ENCODE data around the gene HSD11B1.
A peak's percentile ranks its signal among the peaks of the same experiment; 100 is the strongest.
"Not testable (repeated sequence)": the region's sequence is repeated elsewhere in the genome, so short reads cannot be mapped to it uniquely, and the experiment has no call there.

Gene HSD11B1

DNA sequence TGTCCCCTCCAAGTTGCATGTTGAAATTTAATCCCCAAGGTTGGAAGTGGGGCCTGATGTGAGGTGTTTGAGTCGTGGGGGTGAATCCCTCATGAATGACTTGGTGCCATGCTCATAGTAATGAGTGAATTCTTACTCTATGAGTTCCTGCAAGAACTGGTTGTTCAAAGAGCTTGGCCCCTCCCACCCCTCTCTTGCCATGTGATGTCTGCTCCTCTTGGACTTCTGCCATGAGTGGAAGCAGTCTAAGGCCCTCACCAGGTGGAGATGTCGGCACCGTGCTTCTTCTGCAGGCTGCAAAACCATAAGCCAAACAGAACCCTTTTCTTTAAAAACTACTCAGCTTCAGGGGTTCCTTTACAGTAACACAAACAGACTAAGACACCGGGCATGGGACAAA lies 15.2 kb upstream of the HSD11B1 start:
- Histone ChIP-seq H3K27ac (peak overlapping the region in 1 of 2 donors; percentile 36), H3K4me3 (no peak overlapping the region)
- DNase-seq (ENCODE audit: low spot score): no peak
- TF ChIP-seq CTCF (IDR thresholded peaks at IDR 0.05): no peak

DNA sequence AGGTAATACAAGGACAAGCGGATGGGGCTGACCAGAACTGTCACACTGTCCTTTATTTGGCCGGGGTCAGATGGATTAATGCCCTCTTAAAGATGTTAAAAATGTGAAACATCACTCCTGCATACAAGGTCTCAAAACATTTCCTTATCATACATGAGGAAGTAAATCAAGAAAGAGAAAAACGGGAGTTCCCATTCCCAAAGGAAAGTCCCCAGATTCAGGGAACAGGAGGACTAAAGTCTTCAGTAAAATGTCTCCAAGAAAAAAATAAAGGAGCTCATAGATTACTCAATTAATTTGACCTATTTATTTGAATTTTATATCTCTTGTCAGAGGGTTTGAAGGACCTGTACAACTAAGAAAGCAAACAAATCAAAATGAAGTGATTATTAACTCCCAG lies 13.4 kb upstream of the HSD11B1 start:
- H3K27ac ChIP-seq: no peak overlapping the region
- no peak overlapping the region for H3K4me3 ChIP-seq
- no peak for TF ChIP-seq CTCF (IDR thresholded peaks at IDR 0.05)
- no peak for DNase-seq (ENCODE audit: low spot score)

GRCh38 chr1:209692296-209692695 lies 12.3 kb upstream of the HSD11B1 start:
- DNase-seq (ENCODE audit: low spot score): no peak
- TF ChIP-seq CTCF (IDR thresholded peaks at IDR 0.05): no peak
- Histone ChIP-seq H3K27ac (no peak overlapping the region), H3K4me3 (no peak overlapping the region)

GRCh38 chr1:209692745-209693504 lies 11.7 kb upstream of the HSD11B1 start:
- DNase-seq (ENCODE audit: low spot score): no peak
- Histone ChIP-seq H3K27ac (peak overlapping the region in 1 of 2 donors; percentile 28), H3K4me3 (no peak overlapping the region)
- peak; percentile 72 for TF ChIP-seq CTCF (IDR thresholded peaks at IDR 0.05)

GRCh38 chr1:209696673-209697072 lies 8.0 kb upstream of the HSD11B1 start:
- Histone ChIP-seq H3K27ac (no peak overlapping the region), H3K4me3 (no peak overlapping the region)
- TF ChIP-seq CTCF (IDR thresholded peaks at IDR 0.05): no peak
- no peak for DNase-seq (ENCODE audit: low spot score)

GRCh38 chr1:209697126-209697525 lies 7.5 kb upstream of the HSD11B1 start:
- no peak for TF ChIP-seq CTCF (IDR thresholded peaks at IDR 0.05)
- Histone ChIP-seq H3K4me3 (no peak overlapping the region), H3K27ac (no peak overlapping the region)
- DNase-seq (ENCODE audit: low spot score): no peak

DNA sequence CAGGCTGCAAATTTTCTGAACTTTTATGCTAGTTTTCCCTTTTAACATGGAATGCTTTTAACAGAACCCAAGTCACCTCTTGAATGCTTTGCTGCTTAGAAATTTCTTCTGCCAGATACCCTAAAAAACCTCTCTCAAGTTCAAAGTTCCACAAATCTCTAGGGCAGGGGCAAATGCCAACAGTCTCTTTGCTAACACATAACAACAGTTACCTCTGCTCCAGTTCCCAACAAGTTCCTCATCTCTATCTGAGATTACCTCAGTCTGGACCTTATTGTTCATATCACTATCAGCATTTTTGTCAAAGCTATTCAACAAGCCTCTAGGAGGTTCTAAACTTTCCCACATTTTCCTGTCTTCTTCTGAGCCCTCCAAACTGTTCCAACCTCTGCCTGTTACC lies 4.0 kb upstream of the HSD11B1 start:
- H3K27ac ChIP-seq, H3K4me3 ChIP-seq: not testable (repeated sequence)

More for the DNA sequence above, 4.0 kb upstream of the HSD11B1 start:
- not testable (repeated sequence) for DNase-seq (ENCODE audit: low spot score)
